ENCODE results near the gene POLK.

POLK gene

GRCh38 chr5:75648712-75649111 is 137.0 kb downstream of the POLK start:
- DNase-seq (ENCODE audit: low spot score): no peak
- no peak for FAIRE-seq

Measured in RCC 7860 (cell line).